Activated CD4-positive, alpha-beta T cell treated with anti-CD3 and anti-CD28 coated beads for 36 hours (primary cell): ENCODE measurements around the gene CBX4. TPM values are rescaled to one million over a fixed set of nuclear protein-coding genes. Genes with fewer than 3 reads are reported as not detected.

Experiments
- ATAC-seq: fragments of 200-7000 bp; cut with Tn5 transposase; one replicate; pipeline ENCODE4 v1.10.0; 2021; ENCODE audit warnings: mild to moderate bottlenecking, moderate library complexity
- CTCF ChIA-PET: fragments of 350-600 bp; sonication (Branson Sonifier 250); formaldehyde crosslinking; loops from one replicate; lab custom pipeline; 2021; ENCODE audit warnings: antibody characterized with exemption; lab: Charles Lee
- POLR2A ChIA-PET: fragments of 350-600 bp; sonication (Branson Sonifier 250); formaldehyde crosslinking; loops from one replicate; lab custom pipeline; 2021; ENCODE audit warnings: antibody characterized with exemption, inconsistent platforms; lab: Charles Lee
- DNase-seq: peaks from one replicate; pipeline ENCODE4 v3.0.0-alpha.2; 2020
- H3K27ac Mint-ChIP-seq: one replicate; pipeline ENCODE4 v1.8.0; 2021; ENCODE audit warnings: mixed read lengths
- H3K27me3 Mint-ChIP-seq: one replicate; pipeline ENCODE4 v1.8.0; 2021; ENCODE audit warnings: mixed read lengths
- H3K36me3 Mint-ChIP-seq: one replicate; pipeline ENCODE4 v1.8.0; 2021; ENCODE audit warnings: low read depth, mixed read lengths
- H3K4me1 Mint-ChIP-seq: one replicate; pipeline ENCODE4 v1.8.0; 2021; ENCODE audit warnings: mixed read lengths
- H3K4me3 Mint-ChIP-seq: one replicate; pipeline ENCODE4 v1.8.0; 2021; ENCODE audit warnings: mild to moderate bottlenecking, moderate library complexity, mixed read lengths
- H3K9me3 Mint-ChIP-seq: one replicate; pipeline ENCODE4 v1.8.0; 2021; ENCODE audit warnings: low read depth, mixed read lengths
- intact Hi-C, 2 experiments: fragments of 100-400 bp; cut with DNase I in 1 of 2; cut with micrococcal nuclease in 1 of 2; formaldehyde crosslinking; loops; one replicate each; pipeline versions ENCODE4 v1.14.2 to v1.15.1; 2022 to 2024; cut with DNase I, micrococcal nuclease
- total RNA-seq, 2 experiments: library from RNA; stranded (reverse); gene quantifications; one replicate each; pipeline ENCODE4 v1.2.3, GENCODE V29; 2021

The CBX4 gene
- total RNA-seq, 2 experiments from 2014 or later = 14.9 to 18.5 TPM

DNA sequence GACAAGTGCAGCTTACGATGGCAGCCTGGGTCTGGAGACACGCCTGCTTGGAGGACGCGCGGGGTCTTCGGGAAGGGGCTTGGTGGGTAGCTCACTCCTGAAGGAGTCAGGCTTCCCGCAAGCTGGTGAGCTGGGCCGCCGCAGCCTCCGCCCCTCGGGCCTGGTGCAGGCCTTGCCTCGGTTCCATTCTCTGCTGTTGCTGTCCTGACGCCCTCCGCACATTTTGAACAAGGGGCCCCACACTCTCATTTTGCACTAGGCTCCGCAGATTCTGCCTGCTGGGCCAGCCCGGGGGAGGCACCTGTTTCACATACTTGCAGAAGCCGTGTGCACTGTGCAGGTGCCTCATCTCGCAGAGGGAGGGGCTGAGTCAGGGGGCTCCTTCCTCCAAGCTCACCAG, 31.9 kb upstream of the CBX4 start:
- no peak for DNase-seq
- ATAC-seq = no peak
- POLR2A ChIA-PET = no interaction called here
- Mint-ChIP-seq H3K4me3 (no peak overlapping the region), H3K27me3 (no peaks in the 10 kb centered on the region), H3K36me3 (no peaks in the 10 kb centered on the region), H3K4me1 (no peaks in the 10 kb centered on the region), H3K27ac (no peak overlapping the region), H3K9me3 (no peaks in the 10 kb centered on the region)
- CTCF ChIA-PET = no interaction called here
- intact Hi-C loops = no loop called here

DNA sequence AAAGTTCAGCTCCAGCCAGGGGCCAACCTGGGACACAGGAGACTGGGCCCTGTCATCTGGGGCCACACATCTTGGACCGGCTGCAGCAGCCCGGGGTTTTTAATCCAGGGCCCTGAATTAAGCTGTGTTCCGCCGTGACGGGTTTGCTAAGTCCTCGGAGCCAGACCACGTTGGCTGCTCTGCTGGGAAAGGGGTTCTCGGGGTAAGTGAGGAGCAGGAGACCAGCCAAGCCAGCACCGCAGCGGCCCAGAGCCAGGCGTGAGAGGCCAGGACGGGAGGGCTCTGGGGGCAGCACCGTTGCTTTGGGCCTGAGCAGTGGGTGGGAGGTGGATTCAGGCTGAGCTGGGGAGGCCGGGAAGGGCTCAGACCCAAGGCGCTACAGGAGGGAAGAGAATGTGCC, 31.3 kb upstream of the CBX4 start:
- no peaks in the 10 kb centered on the region for H3K27me3 Mint-ChIP-seq
- ATAC-seq (no peak), DNase-seq (no peak)
- H3K4me3 Mint-ChIP-seq = no peak overlapping the region
- H3K4me1 Mint-ChIP-seq = no peaks in the 10 kb centered on the region
- H3K27ac Mint-ChIP-seq = no peak overlapping the region
- H3K9me3 Mint-ChIP-seq = no peaks in the 10 kb centered on the region
- intact Hi-C loops = no loop called here
- ChIA-PET POLR2A (no interaction called here), CTCF (no interaction called here)
- no peaks in the 10 kb centered on the region for H3K36me3 Mint-ChIP-seq

DNA sequence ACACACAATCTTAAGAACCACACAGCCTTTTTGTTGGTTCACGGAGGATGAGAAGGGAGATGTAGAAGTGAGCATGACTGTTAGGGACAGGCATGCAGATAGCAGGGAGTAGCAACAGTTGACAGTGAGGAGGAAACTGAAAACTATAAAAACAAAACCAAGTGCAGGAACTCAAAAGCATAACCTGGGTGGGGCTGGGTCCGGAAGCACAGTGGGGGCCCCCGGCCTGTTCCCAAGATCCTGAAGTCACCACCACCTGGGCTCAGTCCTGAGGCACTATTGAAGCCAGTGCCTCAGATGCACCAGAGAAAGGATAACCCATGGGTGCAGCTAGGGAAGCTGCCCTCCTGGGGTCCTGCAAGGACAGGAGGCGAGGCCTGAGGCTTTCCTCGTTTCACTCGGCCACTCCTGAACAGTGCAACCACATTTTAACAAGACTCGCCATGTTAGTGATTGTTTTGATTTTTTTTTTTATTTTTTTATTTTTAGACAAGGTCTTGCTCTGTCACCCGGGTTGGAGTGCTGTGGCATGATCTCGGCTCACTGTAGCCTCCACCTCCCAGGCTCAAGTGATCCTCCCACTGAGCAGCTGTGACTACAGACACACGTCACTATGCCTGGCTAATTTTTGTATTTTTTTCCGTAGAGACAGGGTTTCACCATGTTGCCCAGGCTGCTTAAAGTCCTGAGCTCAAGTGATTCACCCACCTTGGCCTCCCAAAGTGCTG, 27.7 kb upstream of the CBX4 start:
- Mint-ChIP-seq H3K9me3 (no peaks in the 10 kb centered on the region), H3K36me3 (no peaks in the 10 kb centered on the region), H3K27ac (no peak overlapping the region), H3K27me3 (peaks cover 10% of the 10 kb centered on the region), H3K4me3 (no peak overlapping the region), H3K4me1 (no peaks in the 10 kb centered on the region)
- intact Hi-C loops = no loop called here
- ATAC-seq = peak; percentile 73
- peak; percentile 18 for DNase-seq
- CTCF ChIA-PET = no interaction called here
- POLR2A ChIA-PET = no interaction called here

DNA sequence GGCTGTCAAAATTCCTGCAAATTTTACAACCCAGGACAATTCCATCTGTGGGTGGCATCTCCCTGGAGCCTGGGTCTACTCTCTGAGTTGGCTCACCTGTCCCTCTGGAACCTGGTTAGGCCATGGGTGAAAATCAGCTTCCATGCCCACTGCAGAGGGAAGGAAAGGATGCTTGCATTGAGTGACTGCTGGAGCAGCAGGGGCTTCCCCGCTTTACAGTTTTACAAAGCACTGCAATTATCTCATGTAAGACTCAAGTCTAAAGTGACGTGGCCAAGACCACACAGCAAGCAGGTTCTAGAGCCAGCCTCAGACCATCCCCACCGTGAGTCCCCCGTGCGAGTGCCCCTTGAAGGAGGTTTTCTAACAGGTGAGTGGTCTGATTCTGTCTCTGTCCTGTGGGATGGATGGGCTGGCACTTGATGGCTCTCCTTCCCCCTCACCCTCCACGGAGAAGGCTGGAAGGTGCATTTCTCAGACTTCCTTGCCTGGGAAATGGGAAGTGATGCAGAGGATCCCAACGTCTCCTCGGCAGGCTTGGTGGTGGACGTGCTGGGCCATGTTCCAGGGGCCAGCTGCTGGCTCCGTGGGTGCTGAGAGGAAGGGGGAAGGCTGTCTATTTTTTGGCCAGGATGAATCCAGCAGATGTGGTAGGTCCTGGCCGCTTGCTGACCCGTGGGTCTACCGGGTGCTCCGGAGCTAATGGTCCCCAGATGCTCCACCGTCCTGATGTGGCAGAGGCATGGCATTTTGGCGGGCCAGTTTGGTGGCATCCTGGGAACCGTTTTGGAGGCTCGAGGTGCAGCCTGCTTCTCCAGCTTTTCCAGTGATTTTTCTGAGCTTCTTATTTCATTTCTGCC, 26.3 kb upstream of the CBX4 start:
- CTCF ChIA-PET = interaction anchor here (1.6 kb wide), 1 partner anchor 14 kb away, joined by 6 read pairs; no protein-coding TSS in a partner anchor
- Mint-ChIP-seq H3K27me3 (peaks cover 17% of the 10 kb centered on the region), H3K27ac (no peak overlapping the region), H3K36me3 (no peaks in the 10 kb centered on the region), H3K4me1 (no peaks in the 10 kb centered on the region), H3K9me3 (no peaks in the 10 kb centered on the region), H3K4me3 (no peak overlapping the region)
- intact Hi-C loops = no loop called here
- DNase-seq (no peak), ATAC-seq (peak; percentile 33)
- POLR2A ChIA-PET = no interaction called here

DNA sequence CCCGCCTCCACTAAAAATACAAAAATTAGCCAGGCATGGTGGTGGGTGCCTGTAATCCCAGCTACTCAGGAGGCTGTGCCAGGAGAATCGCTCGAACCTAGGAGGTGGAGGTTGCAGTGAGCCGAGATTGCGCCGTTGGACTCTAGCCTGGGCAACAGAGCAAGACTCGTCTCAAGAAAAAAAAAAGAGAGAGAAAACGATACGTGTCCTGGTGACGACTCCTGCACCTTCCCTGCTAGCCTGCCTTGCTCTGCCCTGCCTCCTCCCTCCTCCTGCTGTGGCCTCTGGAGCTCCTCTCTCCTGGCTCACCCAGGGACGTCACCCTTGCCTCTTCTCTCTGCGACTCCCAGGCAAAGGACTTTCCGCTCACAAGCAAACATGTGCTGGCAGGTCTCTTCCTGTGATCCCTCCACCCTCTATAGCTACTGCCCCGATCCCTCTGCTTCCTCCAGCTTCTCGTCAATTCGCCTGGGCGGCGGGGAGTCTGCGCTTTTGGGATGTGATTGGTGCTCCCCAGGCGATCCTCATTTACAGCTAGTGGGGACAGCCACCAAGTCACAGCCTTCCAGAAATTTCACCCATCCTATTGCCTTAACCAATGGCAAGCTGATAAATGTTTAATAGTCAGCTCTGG, 25.5 kb upstream of the CBX4 start:
- DNase-seq = no peak
- H3K4me3 Mint-ChIP-seq = no peak overlapping the region
- no peaks in the 10 kb centered on the region for H3K9me3 Mint-ChIP-seq
- intact Hi-C loops = no loop called here
- H3K4me1 Mint-ChIP-seq = no peaks in the 10 kb centered on the region
- no peaks in the 10 kb centered on the region for H3K36me3 Mint-ChIP-seq
- ChIA-PET CTCF (interaction anchor here (1.6 kb wide), 1 partner anchor 13 kb away, joined by 6 read pairs; no protein-coding TSS in a partner anchor), POLR2A (no interaction called here)
- H3K27ac Mint-ChIP-seq = no peak overlapping the region
- H3K27me3 Mint-ChIP-seq = peaks cover 17% of the 10 kb centered on the region
- no peak for ATAC-seq

DNA sequence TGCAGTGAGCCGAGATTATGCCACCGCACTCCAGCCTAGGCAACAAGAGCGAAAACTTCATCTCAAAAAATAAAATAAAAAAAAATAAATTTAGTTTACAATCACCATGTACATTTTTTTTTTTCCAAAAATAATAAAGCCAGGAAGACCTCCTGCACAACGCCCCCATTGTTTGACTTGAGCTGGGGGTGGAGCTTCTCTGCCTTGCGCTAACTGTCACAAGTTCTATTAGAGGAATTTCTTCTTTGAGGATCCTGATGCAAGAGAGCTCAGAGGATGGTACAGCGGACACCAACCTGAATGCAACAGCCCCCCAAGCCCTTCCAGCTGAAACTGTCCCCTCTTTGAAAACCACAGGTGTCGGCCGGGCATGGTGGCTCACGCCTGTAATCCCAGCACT, 24.9 kb upstream of the CBX4 start:
- intact Hi-C loops = no loop called here
- Mint-ChIP-seq H3K4me1 (no peaks in the 10 kb centered on the region), H3K4me3 (no peak overlapping the region)

DNA sequence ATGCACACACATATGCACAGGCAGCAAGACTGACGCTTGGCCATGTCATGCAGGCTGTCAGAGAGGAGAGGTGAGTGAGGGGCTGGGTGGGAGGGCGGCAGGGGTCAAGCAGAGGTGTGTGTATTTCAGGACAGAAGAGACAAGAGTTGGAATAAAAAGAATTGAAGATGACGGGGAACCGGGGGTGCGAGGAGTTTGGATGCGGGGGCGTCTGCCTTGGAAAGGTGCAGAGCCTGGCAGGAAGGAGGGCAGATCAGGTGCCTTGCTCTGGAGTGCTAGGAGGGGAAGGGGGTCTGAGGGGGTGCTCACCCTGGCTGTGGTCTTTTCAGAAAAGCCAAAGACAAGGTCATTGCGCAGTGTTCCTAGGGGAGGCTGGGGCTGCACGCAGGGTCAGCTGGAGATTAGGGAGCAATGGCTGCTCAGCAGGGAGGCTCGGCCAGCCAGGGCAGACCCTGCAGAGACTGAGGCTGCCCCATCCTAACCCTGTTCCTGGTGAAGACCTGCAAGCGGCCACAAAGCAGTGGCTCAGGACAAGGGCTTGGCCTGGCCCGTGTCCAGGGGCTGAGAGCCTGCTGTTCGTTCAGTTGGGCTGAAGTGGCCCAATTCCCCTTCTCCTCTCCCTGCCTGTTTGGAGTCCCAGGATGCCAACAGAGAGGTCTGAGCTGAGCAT, 23.7 kb upstream of the CBX4 start:
- ATAC-seq = no peak
- POLR2A ChIA-PET = no interaction called here
- intact Hi-C loops = no loop called here
- no peaks in the 10 kb centered on the region for H3K36me3 Mint-ChIP-seq
- no peaks in the 10 kb centered on the region for H3K9me3 Mint-ChIP-seq
- CTCF ChIA-PET = no interaction called here
- H3K27me3 Mint-ChIP-seq = peaks cover 21% of the 10 kb centered on the region
- no peak overlapping the region for H3K4me3 Mint-ChIP-seq
- no peaks in the 10 kb centered on the region for H3K4me1 Mint-ChIP-seq
- no peak for DNase-seq
- H3K27ac Mint-ChIP-seq = no peak overlapping the region

More for the DNA sequence above, 24.9 kb upstream of the CBX4 start:
- Mint-ChIP-seq H3K27ac (no peak overlapping the region), H3K36me3 (no peaks in the 10 kb centered on the region), H3K27me3 (peaks cover 17% of the 10 kb centered on the region), H3K9me3 (no peaks in the 10 kb centered on the region)
- DNase-seq (no peak), ATAC-seq (no peak)
- CTCF ChIA-PET = interaction anchor here (1.6 kb wide), 1 partner anchor 13 kb away, joined by 6 read pairs; no protein-coding TSS in a partner anchor
- POLR2A ChIA-PET = no interaction called here

DNA sequence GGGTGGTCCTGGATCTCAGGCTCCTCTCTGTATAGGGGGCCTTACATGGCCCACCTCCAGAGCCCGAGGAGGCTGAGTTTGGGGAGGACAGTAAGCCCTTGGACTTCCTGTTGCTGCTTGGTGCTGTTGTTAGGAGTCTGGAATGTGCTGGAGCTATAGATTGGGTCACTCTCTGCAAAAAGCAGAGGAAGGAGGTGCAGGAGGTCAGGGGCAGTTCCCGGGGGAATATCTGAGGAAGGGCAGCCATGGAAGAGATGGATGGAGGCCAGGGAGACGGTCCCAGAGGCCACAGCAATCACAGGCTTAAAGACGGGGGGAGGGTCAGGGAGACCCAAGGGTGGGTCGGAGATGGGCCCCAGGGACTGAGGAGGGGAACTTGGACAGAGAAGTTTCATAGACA, 23.0 kb upstream of the CBX4 start:
- Mint-ChIP-seq H3K9me3 (no peaks in the 10 kb centered on the region), H3K36me3 (no peaks in the 10 kb centered on the region), H3K4me1 (no peaks in the 10 kb centered on the region), H3K27ac (no peak overlapping the region), H3K27me3 (peaks cover 21% of the 10 kb centered on the region), H3K4me3 (no peak overlapping the region)
- intact Hi-C loops = no loop called here
- ATAC-seq (no peak), DNase-seq (no peak)
- ChIA-PET CTCF (no interaction called here), POLR2A (no interaction called here)

DNA sequence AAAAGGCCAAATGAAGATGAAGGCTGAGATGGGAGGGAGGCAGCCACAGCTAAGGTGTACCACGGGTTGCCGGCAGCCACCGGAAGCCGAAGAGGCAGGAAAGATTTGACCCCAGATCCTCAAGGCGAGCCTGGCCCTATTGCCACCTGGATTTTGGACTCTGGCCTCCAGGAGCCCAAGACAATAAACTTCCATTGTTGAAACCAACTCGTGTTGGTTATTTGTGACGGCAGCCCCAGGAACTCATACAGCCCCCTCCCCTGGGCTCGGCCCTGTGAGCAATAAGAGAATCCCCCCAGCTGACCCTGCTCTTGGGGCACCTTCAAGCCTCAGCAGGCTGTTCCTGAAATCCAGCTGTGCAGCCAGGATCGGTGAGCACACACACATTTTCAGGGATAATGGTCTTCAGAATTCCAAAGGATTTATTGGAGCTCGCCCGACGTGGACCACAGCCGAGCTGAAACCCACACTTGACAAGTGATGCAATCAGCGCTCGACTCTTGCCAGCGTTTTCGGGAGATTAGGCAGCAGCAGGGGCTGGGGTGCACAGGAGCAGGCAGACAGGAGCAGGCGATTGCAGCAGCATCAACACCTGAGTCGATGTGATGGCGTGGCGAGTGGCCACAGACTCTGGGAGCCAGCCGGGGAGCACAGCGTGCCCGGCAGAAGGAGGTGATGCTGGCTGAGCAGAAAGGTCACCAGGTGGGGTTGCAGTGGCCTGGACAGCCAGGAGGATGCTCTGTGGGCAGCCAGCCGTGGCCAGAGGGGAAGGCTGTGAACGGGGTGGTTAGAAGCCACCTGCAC, 22.4 kb upstream of the CBX4 start:
- DNase-seq = no peak
- Mint-ChIP-seq H3K4me1 (no peaks in the 10 kb centered on the region), H3K9me3 (no peaks in the 10 kb centered on the region), H3K36me3 (no peaks in the 10 kb centered on the region), H3K27me3 (peaks cover 23% of the 10 kb centered on the region), H3K27ac (no peak overlapping the region), H3K4me3 (no peak overlapping the region)
- ChIA-PET POLR2A (no interaction called here), CTCF (interaction anchor here (0.7 kb wide), 1 partner anchor 12 kb away, joined by 3 read pairs; no protein-coding TSS in a partner anchor)
- ATAC-seq = no peak
- intact Hi-C loops = no loop called here

DNA sequence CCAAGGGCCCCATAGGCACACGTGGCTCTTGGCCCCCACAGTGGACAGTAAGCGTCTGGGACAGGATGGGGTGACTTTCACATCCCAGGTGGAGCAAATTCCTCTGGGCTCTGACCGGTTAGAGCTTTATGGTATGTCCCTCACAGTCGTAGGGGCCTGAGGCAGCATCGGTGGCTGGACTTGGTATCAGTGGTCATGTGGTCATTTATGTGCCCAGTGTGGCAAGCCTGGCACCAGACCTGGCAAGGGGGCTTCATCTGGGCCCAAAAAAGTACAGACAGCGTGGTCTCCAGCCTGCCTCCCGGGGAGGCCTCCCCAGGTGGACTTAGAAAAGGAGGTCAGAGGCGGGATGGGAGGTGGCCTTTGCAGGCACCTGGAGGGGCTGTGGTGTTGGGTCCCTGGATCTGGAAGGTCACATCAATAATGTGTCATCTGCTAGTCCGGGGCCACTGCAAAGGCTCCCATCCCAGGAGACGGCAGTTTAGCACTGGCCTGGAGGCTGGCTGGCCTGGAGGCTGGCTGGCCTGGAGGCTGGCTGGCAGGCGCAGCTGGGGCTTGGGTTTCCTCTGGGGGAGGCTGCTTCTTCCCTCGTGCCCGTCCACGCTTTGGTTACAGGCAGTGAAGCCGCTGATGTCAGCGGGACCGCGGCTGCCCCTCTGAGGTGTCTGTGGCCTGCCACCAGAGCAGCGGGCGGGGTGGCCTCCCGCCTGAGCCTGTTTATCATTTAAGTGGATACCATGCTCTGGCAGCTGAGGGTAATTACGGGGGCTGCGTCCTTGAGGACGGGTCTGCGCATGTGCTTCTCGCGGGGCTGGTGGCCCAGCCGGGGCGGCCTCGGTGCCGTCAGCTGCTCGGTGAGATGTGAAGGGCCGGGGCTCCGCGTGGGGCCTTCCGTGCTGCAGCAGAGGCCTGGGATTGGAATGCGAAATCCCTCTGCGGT, 20.7 kb upstream of the CBX4 start:
- Mint-ChIP-seq H3K36me3 (no peaks in the 10 kb centered on the region), H3K4me3 (no peak overlapping the region), H3K9me3 (no peaks in the 10 kb centered on the region), H3K27ac (no peak overlapping the region), H3K27me3 (peaks cover 22% of the 10 kb centered on the region), H3K4me1 (no peaks in the 10 kb centered on the region)
- ATAC-seq = no peak
- intact Hi-C loops = no loop called here
- ChIA-PET CTCF (no interaction called here), POLR2A (no interaction called here)
- DNase-seq = no peak
